ENCODE measurements around the gene SLC27A4.

DNA sequence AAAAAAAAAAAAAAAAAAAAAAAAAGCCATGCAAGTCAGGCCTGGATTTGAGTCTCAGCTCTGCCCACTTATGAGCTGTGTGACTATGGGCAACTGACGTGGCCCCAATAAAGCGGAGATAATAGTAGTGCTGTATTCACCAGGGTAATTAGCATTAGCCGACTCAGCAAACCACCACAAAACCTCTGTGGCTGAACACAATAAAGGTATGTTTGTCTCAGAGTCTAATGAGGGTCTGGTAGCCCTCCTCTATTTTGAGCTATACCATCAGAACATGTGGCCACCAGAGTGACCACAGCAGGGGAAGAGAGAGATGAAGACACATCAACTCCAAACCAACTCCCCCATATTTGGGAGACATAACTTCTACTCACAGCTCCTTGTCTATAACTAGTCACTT lies 48.3 kb upstream of the SLC27A4 start:
- TF ChIP-seq, protein P1, sequence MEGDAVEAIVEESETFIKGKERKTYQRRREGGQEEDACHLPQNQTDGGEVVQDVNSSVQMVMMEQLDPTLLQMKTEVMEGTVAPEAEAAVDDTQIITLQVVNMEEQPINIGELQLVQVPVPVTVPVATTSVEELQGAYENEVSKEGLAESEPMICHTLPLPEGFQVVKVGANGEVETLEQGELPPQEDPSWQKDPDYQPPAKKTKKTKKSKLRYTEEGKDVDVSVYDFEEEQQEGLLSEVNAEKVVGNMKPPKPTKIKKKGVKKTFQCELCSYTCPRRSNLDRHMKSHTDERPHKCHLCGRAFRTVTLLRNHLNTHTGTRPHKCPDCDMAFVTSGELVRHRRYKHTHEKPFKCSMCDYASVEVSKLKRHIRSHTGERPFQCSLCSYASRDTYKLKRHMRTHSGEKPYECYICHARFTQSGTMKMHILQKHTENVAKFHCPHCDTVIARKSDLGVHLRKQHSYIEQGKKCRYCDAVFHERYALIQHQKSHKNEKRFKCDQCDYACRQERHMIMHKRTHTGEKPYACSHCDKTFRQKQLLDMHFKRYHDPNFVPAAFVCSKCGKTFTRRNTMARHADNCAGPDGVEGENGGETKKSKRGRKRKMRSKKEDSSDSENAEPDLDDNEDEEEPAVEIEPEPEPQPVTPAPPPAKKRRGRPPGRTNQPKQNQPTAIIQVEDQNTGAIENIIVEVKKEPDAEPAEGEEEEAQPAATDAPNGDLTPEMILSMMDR (IDR thresholded peaks at IDR 0.05): no peak
- TF ChIP-seq POLR2AphosphoS5 (IDR thresholded peaks at IDR 0.05; ENCODE audit: insufficient read depth in 1 of 2, low read depth in 1 of 2): no peak
- TF ChIP-seq POLR2A (IDR thresholded peaks at IDR 0.05): no peak

Measured in vagina (tissue), 2 donors.